HEK293 (cell line): ENCODE measurements around the gene PRAF2.
A peak's percentile ranks its signal among the peaks of the same experiment; 100 is the strongest.

ENCODE experiments used
- BCL11B ChIP-seq: fragments of 450-650 bp; formaldehyde crosslinking; IDR thresholded peaks from 2 replicates; pipeline ENCODE4 v1.5.1; 2016; ENCODE audit warnings: low read depth, missing biosample characterization, missing genetic modification characterization
- GLI4 ChIP-seq: fragments of 450-650 bp; formaldehyde crosslinking; IDR thresholded peaks from 2 replicates; pipeline ENCODE4 v1.5.1; 2016; ENCODE audit warnings: missing biosample characterization, missing genetic modification characterization
- GLIS2 ChIP-seq: fragments of 450-650 bp; formaldehyde crosslinking; IDR thresholded peaks from 2 replicates; pipeline ENCODE4 v1.5.1; 2016; ENCODE audit warnings: missing biosample characterization, missing genetic modification characterization
- HIC1 ChIP-seq: fragments of 450-650 bp; formaldehyde crosslinking; IDR thresholded peaks from 2 replicates; pipeline ENCODE4 v1.5.1; 2016; ENCODE audit warnings: missing biosample characterization, missing genetic modification characterization
- KLF8 ChIP-seq: fragments of 450-650 bp; formaldehyde crosslinking; IDR thresholded peaks from 2 replicates; pipeline ENCODE4 v1.5.1; 2016; ENCODE audit warnings: missing biosample characterization, missing genetic modification characterization
- PBX3 ChIP-seq: sonication (generic); formaldehyde crosslinking; IDR thresholded peaks from 2 replicates; pipeline ENCODE4 v1.8.1; 2022; ENCODE audit warnings: mild to moderate bottlenecking, moderate library complexity, missing genetic modification reagents
- RBAK ChIP-seq: fragments of 450-650 bp; formaldehyde crosslinking; IDR thresholded peaks from 2 replicates; pipeline ENCODE4 v1.5.1; 2016; ENCODE audit warnings: missing biosample characterization, missing genetic modification characterization
- SETDB1 ChIP-seq: IDR thresholded peaks from one replicate; pipeline ENCODE4 v1.6.1; 2017; ENCODE audit warnings: mild to moderate bottlenecking, low read length, moderate library complexity, mixed read lengths; ENCODE audit not compliant: insufficient read length
- SP3 ChIP-seq: fragments of 450-650 bp; formaldehyde crosslinking; IDR thresholded peaks from 2 replicates; pipeline ENCODE4 v1.5.1; 2016; ENCODE audit warnings: missing biosample characterization, missing genetic modification characterization
- YY2 ChIP-seq: fragments of 450-650 bp; formaldehyde crosslinking; IDR thresholded peaks from 2 replicates; pipeline ENCODE4 v1.5.1; 2016; ENCODE audit warnings: missing biosample characterization, missing genetic modification characterization
- ZFHX2 ChIP-seq: fragments of 450-650 bp; formaldehyde crosslinking; conservative IDR thresholded peaks from 2 replicates; pipeline ENCODE4 v1.5.1; 2016; ENCODE audit warnings: missing biosample characterization, missing genetic modification characterization
- ZNF132 ChIP-seq: fragments of 450-650 bp; formaldehyde crosslinking; IDR thresholded peaks from 2 replicates; pipeline ENCODE4 v1.5.1; 2017; ENCODE audit warnings: missing biosample characterization, missing genetic modification characterization, borderline replicate concordance
- ZNF175 ChIP-seq: fragments of 450-650 bp; formaldehyde crosslinking; IDR thresholded peaks from 2 replicates; pipeline ENCODE4 v1.5.1; 2016; ENCODE audit warnings: missing biosample characterization, missing genetic modification characterization
- ZNF221 ChIP-seq: fragments of 450-650 bp; formaldehyde crosslinking; IDR thresholded peaks from 2 replicates; pipeline ENCODE4 v1.5.1; 2017; ENCODE audit warnings: missing biosample characterization, missing genetic modification characterization, borderline replicate concordance
- ZNF274 ChIP-seq, 2 experiments: fragments of 200-500 bp in 1 of 2; fragments of 450-650 bp in 1 of 2; sonication (Bioruptor generic) in 1 of 2; formaldehyde crosslinking in 1 of 2; IDR thresholded peaks; 2 replicates each; pipeline versions ENCODE4 v1.5.1 to v1.6.1; 2014 to 2016; ENCODE audit warnings: borderline replicate concordance in 1 of 2, inconsistent platforms in 1 of 2, low read length in 1 of 2, missing biosample characterization in 1 of 2, missing genetic modification characterization in 1 of 2
- ZNF311 ChIP-seq: fragments of 450-650 bp; formaldehyde crosslinking; IDR thresholded peaks from 2 replicates; pipeline ENCODE4 v1.5.1; 2017; ENCODE audit warnings: missing biosample characterization, missing genetic modification characterization, borderline replicate concordance
- ZNF510 ChIP-seq: fragments of 450-650 bp; formaldehyde crosslinking; IDR thresholded peaks from 2 replicates; pipeline ENCODE4 v1.5.1; 2018; ENCODE audit warnings: mild to moderate bottlenecking, missing genetic modification characterization, missing biosample characterization; ENCODE audit not compliant: insufficient replicate concordance
- ZNF514 ChIP-seq: fragments of 450-650 bp; formaldehyde crosslinking; IDR thresholded peaks from 2 replicates; pipeline ENCODE4 v1.5.1; 2016; ENCODE audit warnings: missing biosample characterization, missing genetic modification characterization
- ZNF549 ChIP-seq: fragments of 450-650 bp; IDR thresholded peaks from 2 replicates; pipeline ENCODE4 v1.5.1; 2018; ENCODE audit warnings: missing biosample characterization, missing genetic modification characterization, mild to moderate bottlenecking, inconsistent platforms, moderate library complexity
- ZNF555 ChIP-seq: fragments of 450-650 bp; formaldehyde crosslinking; conservative IDR thresholded peaks from 2 replicates; pipeline ENCODE4 v1.5.1; 2017; ENCODE audit warnings: missing biosample characterization, mild to moderate bottlenecking, missing genetic modification characterization, inconsistent platforms
- ZNF558 ChIP-seq: fragments of 450-650 bp; formaldehyde crosslinking; IDR thresholded peaks from 2 replicates; pipeline ENCODE4 v1.5.1; 2016; ENCODE audit warnings: missing biosample characterization, missing genetic modification characterization
- ZNF585B ChIP-seq: fragments of 450-650 bp; formaldehyde crosslinking; IDR thresholded peaks from 2 replicates; pipeline ENCODE4 v1.5.1; 2016; ENCODE audit warnings: missing biosample characterization, missing genetic modification characterization
- ZNF600 ChIP-seq: fragments of 450-650 bp; formaldehyde crosslinking; IDR thresholded peaks from 2 replicates; pipeline ENCODE4 v1.5.1; 2016; ENCODE audit warnings: missing biosample characterization, missing genetic modification characterization
- ZNF639 ChIP-seq: fragments of 450-650 bp; formaldehyde crosslinking; IDR thresholded peaks from 2 replicates; pipeline ENCODE4 v1.5.1; 2016; ENCODE audit warnings: missing biosample characterization, missing genetic modification characterization
- ZNF654 ChIP-seq: fragments of 450-650 bp; formaldehyde crosslinking; IDR thresholded peaks from 2 replicates; pipeline ENCODE4 v1.5.1; 2016; ENCODE audit warnings: low read depth, missing biosample characterization, missing genetic modification characterization
- ZNF776 ChIP-seq: fragments of 450-650 bp; formaldehyde crosslinking; IDR thresholded peaks from 2 replicates; pipeline ENCODE4 v1.5.0; 2017; ENCODE audit warnings: missing biosample characterization, missing genetic modification characterization, borderline replicate concordance
- ZNF777 ChIP-seq: fragments of 450-650 bp; formaldehyde crosslinking; IDR thresholded peaks from 2 replicates; pipeline ENCODE4 v1.5.1; 2017; ENCODE audit warnings: missing biosample characterization, missing genetic modification characterization, borderline replicate concordance
- ZNF830 ChIP-seq: fragments of 450-650 bp; IDR thresholded peaks from 2 replicates; pipeline ENCODE4 v1.5.0; 2018; ENCODE audit warnings: missing biosample characterization, missing genetic modification characterization, low read depth, mild to moderate bottlenecking, moderate library complexity
- ZSCAN18 ChIP-seq: fragments of 450-650 bp; formaldehyde crosslinking; IDR thresholded peaks from 2 replicates; pipeline ENCODE4 v1.5.1; 2016; ENCODE audit warnings: missing biosample characterization, missing genetic modification characterization
- ZSCAN30 ChIP-seq: fragments of 450-650 bp; IDR thresholded peaks from 2 replicates; pipeline ENCODE4 v1.5.1; 2018; ENCODE audit warnings: missing biosample characterization, mild to moderate bottlenecking, missing genetic modification characterization, moderate library complexity
- ZXDB ChIP-seq: fragments of 450-650 bp; formaldehyde crosslinking; IDR thresholded peaks from 2 replicates; pipeline ENCODE4 v1.5.1; 2016; ENCODE audit warnings: missing biosample characterization, missing genetic modification characterization
- TF ChIP-seq, protein P1 (sequence below): fragments of 450-650 bp; formaldehyde crosslinking; IDR thresholded peaks from 2 replicates; pipeline ENCODE4 v1.5.1; 2016; ENCODE audit warnings: missing biosample characterization, missing genetic modification characterization

PRAF2 gene

DNA sequence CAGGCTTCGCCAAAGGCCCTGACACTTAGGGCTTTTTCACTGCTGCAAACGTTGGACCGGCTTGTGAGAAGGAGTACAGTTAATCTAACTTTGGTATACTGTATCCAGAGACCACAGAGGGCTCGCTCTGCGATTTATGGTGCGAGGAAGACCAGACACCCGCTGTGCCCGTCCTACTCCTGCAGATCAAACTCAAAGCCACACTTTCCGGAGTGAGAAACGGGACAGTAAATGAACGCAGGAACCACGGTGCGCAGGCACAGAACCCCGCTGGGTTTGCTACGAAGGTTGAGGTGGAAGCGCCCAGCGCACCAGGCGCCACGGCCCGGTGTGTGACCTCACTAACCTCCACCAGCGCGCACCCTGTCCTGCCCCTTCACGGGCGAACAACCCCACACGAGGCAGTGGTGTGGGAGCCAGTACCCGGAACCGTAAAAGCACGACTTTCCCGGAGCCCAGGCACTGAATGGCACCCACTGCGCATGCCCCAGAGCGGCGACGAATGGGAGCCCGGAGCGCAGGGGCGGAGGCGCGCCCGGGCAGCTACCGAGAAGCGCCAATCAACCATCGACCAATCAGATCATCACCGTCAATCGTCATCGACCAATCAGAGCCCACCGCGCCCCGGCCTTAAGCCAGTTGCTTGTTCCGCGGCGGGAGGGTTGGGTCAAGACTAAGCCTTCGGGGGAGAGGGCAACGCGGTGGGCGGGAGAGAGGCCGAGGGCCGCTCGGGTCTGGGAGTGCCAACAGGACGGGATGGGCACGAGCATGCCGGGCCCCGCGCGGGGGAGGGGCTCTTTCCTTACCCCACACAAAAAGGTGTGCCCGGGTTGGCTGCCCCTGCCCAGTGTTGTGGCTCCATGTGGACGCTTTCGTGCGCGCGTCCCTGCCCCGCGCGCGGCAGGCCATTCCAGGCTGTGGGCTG, 27.2 kb upstream of the PRAF2 start (continued):
- no peak for TF ChIP-seq ZNF558 (tag by site-specific recombination)
- no peak for TF ChIP-seq ZNF585B (tag by site-specific recombination)
- no peak for TF ChIP-seq BCL11B (tag by site-specific recombination)
- TF ChIP-seq ZNF132 (tag by site-specific recombination): no peak
- no peak for TF ChIP-seq ZNF175 (tag by site-specific recombination)
- TF ChIP-seq ZNF555 (tag by site-specific recombination): no peak
- TF ChIP-seq GLIS2 (tag by site-specific recombination): peak; percentile 87
- TF ChIP-seq ZNF639 (tag by site-specific recombination): no peak
- TF ChIP-seq PBX3: no peak
- TF ChIP-seq KLF8 (tag by site-specific recombination): peak; percentile 78
- TF ChIP-seq SETDB1: no peak
- no peak for TF ChIP-seq ZNF776 (tag by site-specific recombination)
- TF ChIP-seq ZNF514 (tag by site-specific recombination): no peak
- TF ChIP-seq ZNF600 (tag by site-specific recombination): peak; percentile 76
- TF ChIP-seq ZNF221 (tag by site-specific recombination): no peak
- no peak for TF ChIP-seq ZNF510
- TF ChIP-seq HIC1 (tag by site-specific recombination): peak; percentile 96
- peak; percentile 61; the same call in 1 of the 2 replicates for TF ChIP-seq ZFHX2 (tag by site-specific recombination)
- no peak for TF ChIP-seq ZNF654 (tag by site-specific recombination)
- TF ChIP-seq ZNF777 (tag by site-specific recombination): no peak
- TF ChIP-seq ZNF274 (IDR thresholded peaks at IDR 0.05; ENCODE audit: low read length): no peak
- TF ChIP-seq ZNF274 (tag by site-specific recombination; IDR thresholded peaks at IDR 0.05; ENCODE audit: borderline replicate concordance): no peak
- TF ChIP-seq, protein P1, sequence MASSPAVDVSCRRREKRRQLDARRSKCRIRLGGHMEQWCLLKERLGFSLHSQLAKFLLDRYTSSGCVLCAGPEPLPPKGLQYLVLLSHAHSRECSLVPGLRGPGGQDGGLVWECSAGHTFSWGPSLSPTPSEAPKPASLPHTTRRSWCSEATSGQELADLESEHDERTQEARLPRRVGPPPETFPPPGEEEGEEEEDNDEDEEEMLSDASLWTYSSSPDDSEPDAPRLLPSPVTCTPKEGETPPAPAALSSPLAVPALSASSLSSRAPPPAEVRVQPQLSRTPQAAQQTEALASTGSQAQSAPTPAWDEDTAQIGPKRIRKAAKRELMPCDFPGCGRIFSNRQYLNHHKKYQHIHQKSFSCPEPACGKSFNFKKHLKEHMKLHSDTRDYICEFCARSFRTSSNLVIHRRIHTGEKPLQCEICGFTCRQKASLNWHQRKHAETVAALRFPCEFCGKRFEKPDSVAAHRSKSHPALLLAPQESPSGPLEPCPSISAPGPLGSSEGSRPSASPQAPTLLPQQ: peak; percentile 22; the same call in 1 of the 2 replicates
- no peak for TF ChIP-seq ZNF549 (tag by site-specific recombination)
- TF ChIP-seq RBAK (tag by site-specific recombination): no peak
- TF ChIP-seq SP3 (tag by site-specific recombination): peak; percentile 83
- peak; percentile 30; the same call in 1 of the 2 replicates for TF ChIP-seq ZSCAN30
- TF ChIP-seq YY2 (tag by site-specific recombination): no peak
- TF ChIP-seq ZNF830 (tag by site-specific recombination): no peak
- peak; percentile 53; the same call in 1 of the 2 replicates for TF ChIP-seq ZXDB (tag by site-specific recombination)
- no peak for TF ChIP-seq ZNF311 (tag by site-specific recombination)
- TF ChIP-seq GLI4: no peak
- TF ChIP-seq ZSCAN18 (tag by site-specific recombination): no peak
